ENCODE results near the gene SHLD1.

SHLD1 gene

GRCh38 chr20:5811746-5812145, 61.5 kb downstream of the SHLD1 start (continued):
- TF ChIP-seq ZNF70 (CRISPR knock-in tag; IDR thresholded peaks at IDR 0.05) (no peak), BACH2 (CRISPR knock-in tag; IDR thresholded peaks at IDR 0.05; ENCODE audit: borderline replicate concordance) (no peak)

GRCh38 chr20:5818346-5818681, 68.1 kb downstream of the SHLD1 start:
- ATAC-seq: no peak
- TF ChIP-seq, protein P1, sequence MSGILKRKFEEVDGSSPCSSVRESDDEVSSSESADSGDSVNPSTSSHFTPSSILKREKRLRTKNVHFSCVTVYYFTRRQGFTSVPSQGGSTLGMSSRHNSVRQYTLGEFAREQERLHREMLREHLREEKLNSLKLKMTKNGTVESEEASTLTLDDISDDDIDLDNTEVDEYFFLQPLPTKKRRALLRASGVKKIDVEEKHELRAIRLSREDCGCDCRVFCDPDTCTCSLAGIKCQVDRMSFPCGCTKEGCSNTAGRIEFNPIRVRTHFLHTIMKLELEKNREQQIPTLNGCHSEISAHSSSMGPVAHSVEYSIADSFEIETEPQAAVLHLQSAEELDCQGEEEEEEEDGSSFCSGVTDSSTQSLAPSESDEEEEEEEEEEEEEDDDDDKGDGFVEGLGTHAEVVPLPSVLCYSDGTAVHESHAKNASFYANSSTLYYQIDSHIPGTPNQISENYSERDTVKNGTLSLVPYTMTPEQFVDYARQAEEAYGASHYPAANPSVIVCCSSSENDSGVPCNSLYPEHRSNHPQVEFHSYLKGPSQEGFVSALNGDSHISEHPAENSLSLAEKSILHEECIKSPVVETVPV (CRISPR knock-in tag; IDR thresholded peaks at IDR 0.05): no peak
- no peak for TF ChIP-seq TOX (CRISPR knock-in tag; IDR thresholded peaks at IDR 0.05; ENCODE audit: borderline replicate concordance)
- no peak for TF ChIP-seq RARB (CRISPR knock-in tag; IDR thresholded peaks at IDR 0.05)
- TF ChIP-seq ISL1 (CRISPR knock-in tag; IDR thresholded peaks at IDR 0.05): no peak
- no peak for TF ChIP-seq TCF4 (CRISPR knock-in tag; IDR thresholded peaks at IDR 0.05; ENCODE audit: borderline replicate concordance)

DNA sequence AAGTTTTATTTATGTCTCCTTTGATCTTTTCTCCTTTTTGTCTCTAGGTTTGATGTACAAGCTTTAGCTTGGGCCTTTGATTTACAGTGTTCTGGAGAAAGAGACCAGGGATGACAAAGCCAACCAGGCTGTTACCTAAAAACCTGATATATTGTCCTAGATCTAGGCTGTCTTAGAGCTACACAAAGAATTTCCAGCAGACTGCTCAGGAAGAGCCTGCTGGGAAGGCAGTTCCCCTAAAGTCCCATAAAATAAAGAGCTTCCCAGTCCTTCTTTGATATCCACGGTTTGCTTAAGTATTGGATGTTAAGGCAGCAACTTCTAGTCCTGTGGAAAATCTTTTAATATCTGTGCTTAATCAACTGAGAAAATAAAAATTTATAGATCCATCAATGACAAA, 70.5 kb downstream of the SHLD1 start:
- TF ChIP-seq ZNF70 (CRISPR knock-in tag; IDR thresholded peaks at IDR 0.05): no peak
- TF ChIP-seq, protein P2, sequence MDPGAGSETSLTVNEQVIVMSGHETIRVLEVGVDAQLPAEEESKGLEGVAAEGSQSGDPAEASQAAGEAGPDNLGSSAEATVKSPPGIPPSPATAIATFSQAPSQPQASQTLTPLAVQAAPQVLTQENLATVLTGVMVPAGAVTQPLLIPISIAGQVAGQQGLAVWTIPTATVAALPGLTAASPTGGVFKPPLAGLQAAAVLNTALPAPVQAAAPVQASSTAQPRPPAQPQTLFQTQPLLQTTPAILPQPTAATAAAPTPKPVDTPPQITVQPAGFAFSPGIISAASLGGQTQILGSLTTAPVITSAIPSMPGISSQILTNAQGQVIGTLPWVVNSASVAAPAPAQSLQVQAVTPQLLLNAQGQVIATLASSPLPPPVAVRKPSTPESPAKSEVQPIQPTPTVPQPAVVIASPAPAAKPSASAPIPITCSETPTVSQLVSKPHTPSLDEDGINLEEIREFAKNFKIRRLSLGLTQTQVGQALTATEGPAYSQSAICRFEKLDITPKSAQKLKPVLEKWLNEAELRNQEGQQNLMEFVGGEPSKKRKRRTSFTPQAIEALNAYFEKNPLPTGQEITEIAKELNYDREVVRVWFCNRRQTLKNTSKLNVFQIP (CRISPR knock-in tag; IDR thresholded peaks at IDR 0.05; ENCODE audit: borderline replicate concordance, low read depth): no peak
- no peak for TF ChIP-seq ZFP30 (CRISPR knock-in tag; IDR thresholded peaks at IDR 0.05)
- no peak for TF ChIP-seq TSHZ2 (CRISPR knock-in tag; IDR thresholded peaks at IDR 0.05)
- TF ChIP-seq PATZ1 (CRISPR knock-in tag; IDR thresholded peaks at IDR 0.05; ENCODE audit: borderline replicate concordance): no peak
- TF ChIP-seq TCF4 (CRISPR knock-in tag; IDR thresholded peaks at IDR 0.05; ENCODE audit: borderline replicate concordance): no peak
- no peak for TF ChIP-seq ZC3H10 (CRISPR knock-in tag; IDR thresholded peaks at IDR 0.05)
- TF ChIP-seq CREB5 (CRISPR knock-in tag; IDR thresholded peaks at IDR 0.05; ENCODE audit: low read depth): no peak
- TF ChIP-seq ZNF565 (CRISPR knock-in tag; conservative IDR thresholded peaks at IDR 0.05; ENCODE audit: low read depth): no peak
- TF ChIP-seq SNAI2 (CRISPR knock-in tag; IDR thresholded peaks at IDR 0.05): no peak
- no peak for TF ChIP-seq ARNTL (CRISPR knock-in tag; IDR thresholded peaks at IDR 0.05; ENCODE audit: borderline replicate concordance, low read depth)
- no peak for TF ChIP-seq OSR1 (CRISPR knock-in tag; IDR thresholded peaks at IDR 0.05)
- no peak for TF ChIP-seq RARB (CRISPR knock-in tag; IDR thresholded peaks at IDR 0.05)
- TF ChIP-seq PPARA (CRISPR knock-in tag; IDR thresholded peaks at IDR 0.05; ENCODE audit: borderline replicate concordance): no peak
- no peak for TF ChIP-seq ZNF8 (CRISPR knock-in tag; IDR thresholded peaks at IDR 0.05)
- TF ChIP-seq CSDC2 (CRISPR knock-in tag; IDR thresholded peaks at IDR 0.05): no peak
- TF ChIP-seq GLIS3 (CRISPR knock-in tag; IDR thresholded peaks at IDR 0.05): no peak
- no peak for TF ChIP-seq BACH2 (CRISPR knock-in tag; IDR thresholded peaks at IDR 0.05; ENCODE audit: borderline replicate concordance)
- no peak for TF ChIP-seq ISL1 (CRISPR knock-in tag; IDR thresholded peaks at IDR 0.05)
- TF ChIP-seq ZFP3 (CRISPR knock-in tag; IDR thresholded peaks at IDR 0.05): no peak
- ATAC-seq: no peak
